DMS79 (cell line): ENCODE data around the gene FAIM2.
"Not testable (repeated sequence)": the region's sequence is repeated elsewhere in the genome, so short reads cannot be mapped to it uniquely, and the experiment has no call there.

ENCODE experiments used
- DNase-seq: peaks from one replicate; lab custom pipeline; 2025; lab: John Stamatoyannopoulos, UW

FAIM2 gene

DNA sequence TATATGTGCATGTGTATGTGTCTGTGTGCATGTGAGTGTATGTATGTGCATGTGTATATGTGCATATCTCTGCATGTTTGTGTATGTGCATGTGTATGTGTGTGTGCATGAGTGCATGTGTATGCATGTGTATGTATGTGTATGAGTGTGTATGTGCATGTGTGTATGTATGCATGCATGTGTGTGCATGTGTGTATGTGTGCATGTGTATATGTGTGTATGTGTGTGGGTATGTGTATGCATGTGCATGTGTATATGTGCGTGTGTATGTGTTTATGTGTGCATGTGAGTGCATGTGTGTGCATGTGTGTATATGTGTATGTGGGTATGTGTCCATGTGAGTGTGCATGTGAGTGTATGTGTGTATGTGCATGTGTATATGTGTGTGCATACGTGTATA is 24.6 kb downstream of the FAIM2 start:
- DNase-seq = not testable (repeated sequence)

DNA sequence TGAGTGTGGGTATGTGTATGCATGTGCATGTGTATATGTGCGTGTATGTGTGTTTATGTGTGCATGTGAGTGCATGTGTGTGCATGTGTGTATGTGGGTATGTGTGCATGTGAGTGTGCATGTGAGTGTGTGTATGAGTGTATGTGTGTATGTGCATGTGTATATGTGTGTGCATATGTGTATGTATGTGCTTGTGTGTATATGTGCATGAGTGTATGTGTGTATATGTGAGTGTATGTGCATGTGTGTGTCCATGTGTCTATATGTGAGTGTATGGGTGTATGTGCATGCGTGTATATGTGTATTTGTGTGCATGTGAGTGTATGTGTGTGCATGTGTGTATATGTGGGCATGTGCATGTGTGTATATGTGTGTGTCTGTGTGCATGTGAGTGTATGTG is 25.7 kb downstream of the FAIM2 start:
- DNase-seq = no peak

GRCh38 chr12:49877066-49877465 is 26.6 kb downstream of the FAIM2 start:
- no peak for DNase-seq

- DNase-seq = no peak
Measured at GRCh38 chr12:49876070-49876469, 27.6 kb downstream of the FAIM2 start.

DNA sequence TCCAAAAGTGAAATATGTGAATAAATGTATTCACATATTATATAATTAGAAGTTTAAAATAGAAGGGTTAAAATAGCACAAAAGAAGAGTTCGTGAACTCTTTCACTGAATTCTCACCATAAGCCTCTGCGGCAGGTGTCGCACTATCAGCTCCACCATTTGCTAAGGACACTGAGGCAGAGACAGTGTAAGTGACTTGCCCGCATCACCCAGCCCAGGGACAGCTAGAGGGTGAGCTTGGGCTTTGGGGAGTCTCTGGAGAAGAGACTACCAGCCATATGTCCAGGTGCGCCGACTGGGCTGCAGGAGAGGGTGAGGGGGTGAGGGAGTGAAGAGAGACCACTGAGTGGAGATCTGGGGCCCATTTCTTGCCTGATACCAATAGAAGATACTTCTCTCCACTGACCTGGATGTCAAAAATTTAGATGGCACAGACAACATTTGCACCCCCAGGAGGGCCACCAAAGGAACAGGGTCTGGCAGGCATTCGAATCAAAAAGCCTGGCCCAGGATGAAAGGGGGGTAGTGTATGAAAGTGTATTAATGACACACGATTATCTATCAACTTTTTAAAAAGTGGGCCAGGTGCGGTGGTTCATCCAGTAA is 28.5 kb downstream of the FAIM2 start:
- DNase-seq = no peak

- no peak for DNase-seq
Measured at GRCh38 chr12:49874142-49874897, 29.4 kb downstream of the FAIM2 start.

- no peak for DNase-seq
Measured at GRCh38 chr12:49873361-49873934, 30.3 kb downstream of the FAIM2 start.

DNA sequence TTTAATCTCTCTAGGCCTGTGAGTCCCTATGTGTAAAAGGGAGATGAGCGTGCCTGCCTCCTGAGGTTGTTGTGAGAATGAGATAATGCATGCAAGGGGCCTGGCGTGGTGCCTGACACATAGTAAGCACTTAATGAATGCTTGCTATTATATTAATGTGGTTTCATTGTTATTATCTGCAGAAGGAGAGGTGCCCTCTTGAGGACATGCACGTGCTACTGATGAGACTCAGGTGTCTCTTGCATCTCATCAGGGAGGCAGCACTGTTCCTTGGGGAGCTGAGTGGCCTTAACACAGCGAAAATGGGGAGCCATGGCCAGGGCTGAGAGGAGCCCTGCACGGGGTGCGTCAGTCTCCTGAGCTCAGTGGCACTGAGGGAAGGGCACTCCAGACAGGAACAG is 30.9 kb downstream of the FAIM2 start:
- no peak for DNase-seq

DNA sequence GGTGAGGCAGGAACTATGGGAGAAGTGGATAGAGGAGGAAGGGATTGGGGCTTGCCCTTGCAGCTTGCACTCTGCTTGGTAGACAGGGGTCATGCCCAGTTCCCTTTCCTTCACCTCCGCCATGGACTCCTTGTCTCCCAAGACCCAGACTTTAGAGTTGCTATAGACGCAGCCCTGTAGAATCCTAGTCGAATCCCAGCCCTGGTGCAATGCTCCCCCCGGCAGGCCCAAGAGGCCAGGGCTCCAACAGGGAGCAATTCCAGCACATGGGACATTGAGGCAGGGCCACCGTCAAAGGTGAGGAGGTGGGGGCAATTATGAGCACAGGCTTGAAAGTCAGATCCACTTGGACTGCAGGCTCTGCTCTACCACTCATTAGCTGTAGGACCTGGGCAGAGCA is 31.3 kb downstream of the FAIM2 start:
- no peak for DNase-seq

DNA sequence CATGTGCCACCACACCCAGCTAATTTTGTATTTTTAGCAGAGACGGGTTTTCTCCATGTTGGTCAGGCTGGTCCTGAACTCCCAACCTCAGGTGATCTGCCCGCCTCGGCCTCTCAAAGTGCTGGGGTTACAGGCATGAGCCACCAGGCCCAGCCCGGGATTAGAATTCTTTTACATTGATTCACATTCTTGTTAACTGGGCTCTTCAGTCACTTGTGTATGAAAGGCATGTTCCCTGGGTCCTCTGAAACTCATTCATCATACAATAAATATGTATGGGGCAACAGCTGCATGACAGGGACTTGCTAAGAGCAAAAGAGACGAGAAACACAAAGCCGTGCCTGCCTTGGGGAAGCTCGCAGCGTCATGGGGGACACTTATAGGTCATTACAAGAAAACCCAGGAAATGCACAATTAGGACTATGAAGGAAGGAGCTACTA is 31.9 kb downstream of the FAIM2 start:
- not testable (repeated sequence) for DNase-seq

DNA sequence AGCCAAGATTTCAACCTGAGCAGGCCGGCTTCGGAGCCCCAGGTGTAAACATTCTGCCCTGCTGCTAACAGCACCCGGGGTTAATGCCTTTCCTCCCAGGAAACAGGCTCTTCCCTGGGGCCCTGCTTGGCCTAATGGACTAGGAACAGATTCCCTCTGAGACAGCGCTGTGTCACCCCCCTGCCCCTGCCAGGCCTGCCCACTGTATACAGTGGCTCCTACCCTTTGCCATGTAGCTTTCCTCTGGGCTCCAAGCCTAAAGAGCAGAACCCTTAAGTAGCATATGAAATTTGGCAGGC is 32.5 kb downstream of the FAIM2 start:
- no peak for DNase-seq

DNA sequence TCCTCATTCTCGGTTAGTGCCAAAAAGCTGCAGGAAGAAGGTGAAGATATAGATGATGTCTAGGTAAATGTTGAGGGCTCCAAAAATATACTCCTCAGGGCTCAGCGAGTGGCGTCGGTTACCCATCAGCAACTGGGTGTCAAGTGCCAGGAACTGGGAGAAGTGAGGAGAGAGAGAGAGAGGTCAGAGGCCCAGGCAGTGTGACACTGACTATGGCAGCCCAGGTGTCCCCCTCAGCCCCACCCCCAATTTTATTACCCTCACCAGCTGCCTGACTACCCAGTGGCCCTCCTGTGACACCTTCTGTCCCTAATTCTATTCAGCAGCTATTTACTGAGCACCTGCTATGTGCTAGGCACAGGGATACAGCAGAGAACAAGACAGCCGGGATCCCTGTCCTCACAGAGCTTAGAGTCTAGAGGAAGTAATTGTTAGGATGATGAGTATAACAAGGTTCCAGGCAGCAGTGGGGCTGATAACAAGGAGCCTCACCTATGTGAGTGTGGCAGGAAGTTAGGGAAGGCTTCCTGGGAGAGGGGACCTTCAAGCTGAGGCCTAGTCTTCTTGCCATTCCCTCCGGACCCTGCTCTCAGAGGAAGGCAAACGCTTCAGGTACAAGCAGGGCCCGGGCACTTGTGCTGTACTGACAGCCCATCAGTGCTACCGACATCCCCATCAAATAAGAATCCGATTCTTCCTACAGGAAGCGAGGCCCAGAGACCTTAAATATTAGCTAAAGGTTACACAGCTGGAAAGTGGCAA is 33.0 kb downstream of the FAIM2 start:
- DNase-seq = no peak

DNA sequence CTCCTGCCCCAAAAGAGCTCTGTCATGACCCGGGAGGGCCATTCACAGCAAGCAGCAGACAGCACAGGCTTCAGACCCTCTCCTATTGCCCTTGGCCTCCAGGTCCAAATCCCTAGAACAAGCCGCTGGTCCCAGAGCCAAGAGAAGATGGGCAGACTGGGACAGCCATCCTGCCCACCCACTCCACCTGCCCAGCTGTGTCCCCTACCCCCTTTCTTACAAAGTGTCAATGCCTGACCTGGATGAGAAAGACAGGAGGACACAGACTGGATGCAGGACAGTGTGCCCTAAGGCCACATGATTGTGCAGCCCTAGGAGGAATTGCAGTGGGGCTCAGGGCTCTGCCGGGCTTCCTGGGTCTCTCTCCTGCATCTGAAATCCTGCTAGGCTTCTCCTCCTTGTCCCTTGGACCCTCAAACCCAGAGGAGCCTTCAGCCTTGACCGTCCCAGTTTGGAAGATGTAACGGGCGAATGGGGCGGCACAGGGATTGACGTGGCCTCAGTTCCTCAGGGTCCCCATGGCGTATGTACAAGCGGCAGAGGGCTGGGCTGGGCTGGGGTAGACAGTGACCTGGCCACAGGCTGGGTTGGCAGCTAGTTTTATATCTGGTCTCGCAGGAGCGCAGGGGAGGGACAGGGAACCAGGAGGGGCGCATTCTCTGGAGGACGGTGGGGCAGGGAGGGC is 33.7 kb downstream of the FAIM2 start:
- no peak for DNase-seq

DNA sequence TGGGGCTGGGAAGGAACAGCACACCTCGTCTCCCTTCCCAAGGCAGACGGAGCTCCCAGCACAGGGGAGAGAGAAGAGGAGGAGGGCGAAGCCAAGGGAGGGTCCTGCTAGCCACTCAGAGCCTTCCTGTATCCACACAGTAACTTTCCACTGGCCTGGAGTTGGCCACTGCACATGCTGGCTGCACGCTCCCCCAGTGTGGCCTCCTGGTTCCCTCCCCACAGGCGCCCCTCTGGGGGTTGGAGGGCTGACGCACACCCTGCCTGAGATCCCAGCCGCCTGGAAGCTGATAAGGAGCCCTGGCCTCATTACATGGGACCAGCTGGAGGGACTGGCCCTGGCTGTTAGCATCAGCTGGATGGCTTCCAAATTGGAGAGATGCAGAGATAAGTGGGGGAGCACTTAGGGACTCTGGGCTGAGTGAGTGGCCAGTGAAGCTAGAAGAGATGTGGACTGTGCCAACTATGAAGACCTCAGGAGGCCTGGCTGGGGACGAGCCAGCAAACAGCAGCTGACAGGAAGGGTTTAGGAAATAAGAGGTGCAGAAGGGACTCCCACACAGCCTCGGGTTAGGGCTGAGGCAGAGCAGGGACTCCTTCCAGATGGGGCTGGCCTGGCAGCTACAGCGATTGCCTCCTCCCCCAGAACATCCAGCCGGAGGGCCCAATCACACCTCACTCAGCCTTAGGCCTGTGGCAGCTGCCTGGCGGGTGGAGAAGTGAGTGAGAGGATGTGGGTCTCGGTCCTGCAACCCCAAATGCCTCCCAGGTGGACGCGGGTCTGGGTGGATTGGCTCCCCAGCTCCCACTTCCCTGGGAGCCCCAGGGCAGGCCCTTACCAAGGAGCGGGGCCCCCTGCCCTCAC is 34.5 kb downstream of the FAIM2 start:
- DNase-seq = peak; percentile 99

DNA sequence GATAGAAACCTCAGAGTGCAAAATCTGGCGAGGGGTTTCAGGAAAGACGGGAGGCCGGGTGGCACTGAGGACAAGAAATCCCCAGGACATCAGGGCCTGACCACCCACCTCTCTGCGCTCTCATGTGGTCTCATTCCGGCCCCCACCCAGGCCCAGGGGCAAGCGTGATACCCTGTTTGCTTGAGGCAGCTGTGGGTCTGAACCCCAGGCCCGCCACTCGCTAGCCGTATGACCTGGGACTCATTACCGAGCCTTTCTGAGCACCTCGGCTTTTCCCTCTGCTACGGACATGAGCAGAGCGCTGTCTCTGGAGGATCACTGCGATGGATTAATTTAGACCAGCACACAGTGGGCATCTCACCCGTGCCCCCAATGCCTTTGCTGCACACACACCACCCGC is 35.3 kb downstream of the FAIM2 start:
- no peak for DNase-seq

DNA sequence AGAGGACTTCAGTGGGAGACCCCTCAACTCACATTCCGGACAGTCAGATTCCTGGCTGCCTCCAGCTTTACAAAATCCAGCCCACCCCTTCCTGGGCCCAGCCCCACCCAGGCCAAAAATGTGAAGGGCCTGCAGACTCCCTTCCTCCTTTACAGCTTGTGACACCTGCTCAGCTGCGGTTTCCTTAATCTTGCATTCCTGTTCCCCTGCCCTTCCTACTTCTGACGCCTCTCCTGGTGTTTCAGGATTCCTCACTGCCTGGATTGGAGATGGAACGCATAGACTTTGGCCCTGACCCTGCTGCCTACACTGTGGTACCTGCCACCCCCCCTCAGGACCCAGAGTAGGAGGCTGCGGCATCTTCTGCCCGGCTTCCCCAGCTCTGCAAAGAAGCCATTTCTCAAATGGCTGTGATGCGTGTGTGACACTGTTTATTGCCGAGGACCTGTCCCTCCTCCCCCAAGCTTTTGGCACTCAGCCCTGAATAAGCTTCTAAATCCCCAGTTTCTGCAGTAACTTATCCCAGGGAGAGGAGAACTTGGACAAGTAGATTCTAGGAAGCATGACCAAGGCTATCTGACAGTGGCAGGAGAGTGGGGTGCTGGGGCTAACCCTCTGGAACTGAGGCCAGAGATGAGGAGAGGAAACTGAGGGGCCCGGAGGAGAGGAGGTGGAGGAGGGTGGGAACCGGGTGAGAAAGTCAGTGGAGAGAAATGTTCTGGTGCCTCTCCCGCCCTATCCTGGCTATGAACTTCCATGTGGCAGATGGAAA is 35.9 kb downstream of the FAIM2 start:
- DNase-seq = no peak

- DNase-seq = peak; percentile 27
Measured at GRCh38 chr12:49866859-49867569, 36.7 kb downstream of the FAIM2 start.

DNA sequence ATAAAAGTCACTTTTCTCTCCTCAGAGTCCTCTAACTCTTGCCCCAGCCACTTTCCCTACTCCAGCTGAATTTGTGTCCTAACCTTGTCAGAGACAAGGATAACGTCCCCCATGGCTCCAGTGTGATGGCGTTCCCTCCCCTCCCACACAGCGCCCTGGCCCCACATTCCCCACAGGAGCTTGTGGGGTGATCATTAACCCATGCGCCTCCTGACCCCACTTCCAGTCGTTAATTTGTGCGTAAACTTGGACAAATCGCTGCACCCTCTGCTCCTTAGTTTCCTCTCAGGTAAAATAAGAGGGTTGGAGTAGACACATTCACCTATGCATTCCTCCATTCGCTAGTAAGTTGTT is 37.9 kb downstream of the FAIM2 start:
- no peak for DNase-seq

- DNase-seq = no peak
Measured at GRCh38 chr12:49865109-49865781, 38.5 kb downstream of the FAIM2 start.

- DNase-seq = no peak
Measured at GRCh38 chr12:49864798-49865090, 39.0 kb downstream of the FAIM2 start.
